Measurements from ENCODE around the gene SPATS2L. TPM values are rescaled to one million over a fixed set of nuclear protein-coding genes. Genes with fewer than 3 reads are reported as not detected.

Gene SPATS2L
- total and polyA plus RNA-seq, 2 experiments from 2014 or later: 118 to 154 TPM

DNA sequence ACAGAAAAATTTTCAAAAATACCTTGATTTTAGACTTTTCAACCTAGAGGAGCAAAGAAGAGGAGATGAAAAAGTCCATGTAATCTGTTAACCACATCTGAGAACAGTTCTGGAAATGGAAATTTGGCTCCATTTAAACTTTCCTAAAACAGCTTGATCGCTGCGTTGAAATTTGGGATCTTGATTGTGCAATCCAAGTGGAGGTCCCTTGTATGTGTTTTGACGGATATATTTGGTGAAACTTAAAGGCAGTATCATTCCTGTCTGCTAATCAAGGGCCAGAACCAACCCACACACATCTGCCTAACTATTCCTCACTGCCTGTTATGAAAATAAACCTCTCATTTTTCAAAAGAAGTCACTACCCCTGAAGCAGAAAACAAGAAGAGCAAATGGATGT is 46.6 kb downstream of the SPATS2L start (continued):
- TF ChIP-seq, protein P1, sequence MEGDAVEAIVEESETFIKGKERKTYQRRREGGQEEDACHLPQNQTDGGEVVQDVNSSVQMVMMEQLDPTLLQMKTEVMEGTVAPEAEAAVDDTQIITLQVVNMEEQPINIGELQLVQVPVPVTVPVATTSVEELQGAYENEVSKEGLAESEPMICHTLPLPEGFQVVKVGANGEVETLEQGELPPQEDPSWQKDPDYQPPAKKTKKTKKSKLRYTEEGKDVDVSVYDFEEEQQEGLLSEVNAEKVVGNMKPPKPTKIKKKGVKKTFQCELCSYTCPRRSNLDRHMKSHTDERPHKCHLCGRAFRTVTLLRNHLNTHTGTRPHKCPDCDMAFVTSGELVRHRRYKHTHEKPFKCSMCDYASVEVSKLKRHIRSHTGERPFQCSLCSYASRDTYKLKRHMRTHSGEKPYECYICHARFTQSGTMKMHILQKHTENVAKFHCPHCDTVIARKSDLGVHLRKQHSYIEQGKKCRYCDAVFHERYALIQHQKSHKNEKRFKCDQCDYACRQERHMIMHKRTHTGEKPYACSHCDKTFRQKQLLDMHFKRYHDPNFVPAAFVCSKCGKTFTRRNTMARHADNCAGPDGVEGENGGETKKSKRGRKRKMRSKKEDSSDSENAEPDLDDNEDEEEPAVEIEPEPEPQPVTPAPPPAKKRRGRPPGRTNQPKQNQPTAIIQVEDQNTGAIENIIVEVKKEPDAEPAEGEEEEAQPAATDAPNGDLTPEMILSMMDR (conservative IDR thresholded peaks at IDR 0.05; ENCODE audit: low read depth in 2 of 2): no peak
- TF ChIP-seq CREB1 (CRISPR knock-in tag; IDR thresholded peaks at IDR 0.05; ENCODE audit: low read depth): no peak

DNA sequence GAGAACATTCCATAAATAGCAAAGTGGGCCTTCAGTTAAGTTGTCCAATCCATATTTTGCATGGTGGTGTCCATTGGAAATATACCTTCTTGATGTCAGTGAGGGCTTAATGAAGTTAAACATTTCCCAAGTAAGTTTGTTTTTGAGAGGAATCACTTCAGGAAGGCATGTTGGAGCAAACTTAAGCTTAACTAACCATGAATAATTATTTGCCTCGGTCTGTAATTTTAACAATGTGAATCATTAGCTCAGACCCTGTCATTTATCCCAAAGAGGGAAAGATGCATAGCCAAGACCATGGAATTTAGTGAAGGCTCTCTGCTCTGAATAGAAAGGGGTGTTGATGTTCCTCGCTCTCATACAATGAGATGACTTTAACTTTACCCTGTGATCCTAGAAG is 47.4 kb downstream of the SPATS2L start:
- no peaks in the 10 kb centered on the region for H3K27me3 ChIP-seq (ENCODE audit: insufficient read depth)
- H3K27me3 Mint-ChIP-seq (ENCODE audit: insufficient read depth, low read depth, poor library complexity): peaks cover 3% of the 10 kb centered on the region
- H3F3A ChIP-seq (replicated peaks; ENCODE audit: low read depth): no peaks in the 10 kb centered on the region
- TF ChIP-seq EZH2 (IDR thresholded peaks at IDR 0.05; ENCODE audit: low read depth, unreplicated experiment) (no peak), JUNB (IDR thresholded peaks at IDR 0.05; ENCODE audit: unreplicated experiment) (no peak), EZH2phosphoT487 (IDR thresholded peaks at IDR 0.05; ENCODE audit: unreplicated experiment) (no peak), POLR2AphosphoS5 (IDR thresholded peaks at IDR 0.05; ENCODE audit: low read depth) (no peak)
- TF ChIP-seq, protein P2, sequence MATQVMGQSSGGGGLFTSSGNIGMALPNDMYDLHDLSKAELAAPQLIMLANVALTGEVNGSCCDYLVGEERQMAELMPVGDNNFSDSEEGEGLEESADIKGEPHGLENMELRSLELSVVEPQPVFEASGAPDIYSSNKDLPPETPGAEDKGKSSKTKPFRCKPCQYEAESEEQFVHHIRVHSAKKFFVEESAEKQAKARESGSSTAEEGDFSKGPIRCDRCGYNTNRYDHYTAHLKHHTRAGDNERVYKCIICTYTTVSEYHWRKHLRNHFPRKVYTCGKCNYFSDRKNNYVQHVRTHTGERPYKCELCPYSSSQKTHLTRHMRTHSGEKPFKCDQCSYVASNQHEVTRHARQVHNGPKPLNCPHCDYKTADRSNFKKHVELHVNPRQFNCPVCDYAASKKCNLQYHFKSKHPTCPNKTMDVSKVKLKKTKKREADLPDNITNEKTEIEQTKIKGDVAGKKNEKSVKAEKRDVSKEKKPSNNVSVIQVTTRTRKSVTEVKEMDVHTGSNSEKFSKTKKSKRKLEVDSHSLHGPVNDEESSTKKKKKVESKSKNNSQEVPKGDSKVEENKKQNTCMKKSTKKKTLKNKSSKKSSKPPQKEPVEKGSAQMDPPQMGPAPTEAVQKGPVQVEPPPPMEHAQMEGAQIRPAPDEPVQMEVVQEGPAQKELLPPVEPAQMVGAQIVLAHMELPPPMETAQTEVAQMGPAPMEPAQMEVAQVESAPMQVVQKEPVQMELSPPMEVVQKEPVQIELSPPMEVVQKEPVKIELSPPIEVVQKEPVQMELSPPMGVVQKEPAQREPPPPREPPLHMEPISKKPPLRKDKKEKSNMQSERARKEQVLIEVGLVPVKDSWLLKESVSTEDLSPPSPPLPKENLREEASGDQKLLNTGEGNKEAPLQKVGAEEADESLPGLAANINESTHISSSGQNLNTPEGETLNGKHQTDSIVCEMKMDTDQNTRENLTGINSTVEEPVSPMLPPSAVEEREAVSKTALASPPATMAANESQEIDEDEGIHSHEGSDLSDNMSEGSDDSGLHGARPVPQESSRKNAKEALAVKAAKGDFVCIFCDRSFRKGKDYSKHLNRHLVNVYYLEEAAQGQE (IDR thresholded peaks at IDR 0.05; ENCODE audit: unreplicated experiment): no peak
- TF ChIP-seq, protein P3, sequence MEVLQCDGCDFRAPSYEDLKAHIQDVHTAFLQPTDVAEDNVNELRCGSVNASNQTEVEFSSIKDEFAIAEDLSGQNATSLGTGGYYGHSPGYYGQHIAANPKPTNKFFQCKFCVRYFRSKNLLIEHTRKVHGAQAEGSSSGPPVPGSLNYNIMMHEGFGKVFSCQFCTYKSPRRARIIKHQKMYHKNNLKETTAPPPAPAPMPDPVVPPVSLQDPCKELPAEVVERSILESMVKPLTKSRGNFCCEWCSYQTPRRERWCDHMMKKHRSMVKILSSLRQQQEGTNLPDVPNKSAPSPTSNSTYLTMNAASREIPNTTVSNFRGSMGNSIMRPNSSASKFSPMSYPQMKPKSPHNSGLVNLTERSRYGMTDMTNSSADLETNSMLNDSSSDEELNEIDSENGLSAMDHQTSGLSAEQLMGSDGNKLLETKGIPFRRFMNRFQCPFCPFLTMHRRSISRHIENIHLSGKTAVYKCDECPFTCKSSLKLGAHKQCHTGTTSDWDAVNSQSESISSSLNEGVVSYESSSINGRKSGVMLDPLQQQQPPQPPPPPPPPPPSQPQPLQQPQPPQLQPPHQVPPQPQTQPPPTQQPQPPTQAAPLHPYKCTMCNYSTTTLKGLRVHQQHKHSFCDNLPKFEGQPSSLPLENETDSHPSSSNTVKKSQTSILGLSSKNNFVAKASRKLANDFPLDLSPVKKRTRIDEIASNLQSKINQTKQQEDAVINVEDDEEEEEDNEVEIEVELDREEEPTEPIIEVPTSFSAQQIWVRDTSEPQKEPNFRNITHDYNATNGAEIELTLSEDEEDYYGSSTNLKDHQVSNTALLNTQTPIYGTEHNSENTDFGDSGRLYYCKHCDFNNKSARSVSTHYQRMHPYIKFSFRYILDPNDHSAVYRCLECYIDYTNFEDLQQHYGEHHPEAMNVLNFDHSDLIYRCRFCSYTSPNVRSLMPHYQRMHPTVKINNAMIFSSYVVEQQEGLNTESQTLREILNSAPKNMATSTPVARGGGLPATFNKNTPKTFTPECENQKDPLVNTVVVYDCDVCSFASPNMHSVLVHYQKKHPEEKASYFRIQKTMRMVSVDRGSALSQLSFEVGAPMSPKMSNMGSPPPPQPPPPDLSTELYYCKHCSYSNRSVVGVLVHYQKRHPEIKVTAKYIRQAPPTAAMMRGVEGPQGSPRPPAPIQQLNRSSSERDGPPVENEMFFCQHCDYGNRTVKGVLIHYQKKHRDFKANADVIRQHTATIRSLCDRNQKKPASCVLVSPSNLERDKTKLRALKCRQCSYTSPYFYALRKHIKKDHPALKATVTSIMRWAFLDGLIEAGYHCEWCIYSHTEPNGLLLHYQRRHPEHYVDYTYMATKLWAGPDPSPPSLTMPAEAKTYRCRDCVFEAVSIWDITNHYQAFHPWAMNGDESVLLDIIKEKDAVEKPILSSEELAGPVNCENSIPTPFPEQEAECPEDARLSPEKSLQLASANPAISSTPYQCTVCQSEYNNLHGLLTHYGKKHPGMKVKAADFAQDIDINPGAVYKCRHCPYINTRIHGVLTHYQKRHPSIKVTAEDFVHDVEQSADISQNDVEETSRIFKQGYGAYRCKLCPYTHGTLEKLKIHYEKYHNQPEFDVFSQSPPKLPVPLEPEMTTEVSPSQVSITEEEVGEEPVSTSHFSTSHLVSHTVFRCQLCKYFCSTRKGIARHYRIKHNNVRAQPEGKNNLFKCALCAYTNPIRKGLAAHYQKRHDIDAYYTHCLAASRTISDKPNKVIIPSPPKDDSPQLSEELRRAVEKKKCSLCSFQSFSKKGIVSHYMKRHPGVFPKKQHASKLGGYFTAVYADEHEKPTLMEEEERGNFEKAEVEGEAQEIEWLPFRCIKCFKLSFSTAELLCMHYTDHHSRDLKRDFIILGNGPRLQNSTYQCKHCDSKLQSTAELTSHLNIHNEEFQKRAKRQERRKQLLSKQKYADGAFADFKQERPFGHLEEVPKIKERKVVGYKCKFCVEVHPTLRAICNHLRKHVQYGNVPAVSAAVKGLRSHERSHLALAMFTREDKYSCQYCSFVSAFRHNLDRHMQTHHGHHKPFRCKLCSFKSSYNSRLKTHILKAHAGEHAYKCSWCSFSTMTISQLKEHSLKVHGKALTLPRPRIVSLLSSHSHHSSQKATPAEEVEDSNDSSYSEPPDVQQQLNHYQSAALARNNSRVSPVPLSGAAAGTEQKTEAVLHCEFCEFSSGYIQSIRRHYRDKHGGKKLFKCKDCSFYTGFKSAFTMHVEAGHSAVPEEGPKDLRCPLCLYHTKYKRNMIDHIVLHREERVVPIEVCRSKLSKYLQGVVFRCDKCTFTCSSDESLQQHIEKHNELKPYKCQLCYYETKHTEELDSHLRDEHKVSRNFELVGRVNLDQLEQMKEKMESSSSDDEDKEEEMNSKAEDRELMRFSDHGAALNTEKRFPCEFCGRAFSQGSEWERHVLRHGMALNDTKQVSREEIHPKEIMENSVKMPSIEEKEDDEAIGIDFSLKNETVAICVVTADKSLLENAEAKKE (CRISPR knock-in tag; IDR thresholded peaks at IDR 0.05): no peak
- H3K9me2 ChIP-seq (ENCODE audit: insufficient read depth): no peaks in the 10 kb centered on the region
- ATAC-seq (no peak), DNase-seq (ENCODE audit: low spot score) (no peak)
- no peaks in the 10 kb centered on the region; the same call in 2 of the 3 replicates for H3K9me3 Mint-ChIP-seq
- H3K36me3 ChIP-seq (ENCODE audit: insufficient read depth): no peaks in the 10 kb centered on the region
- peak overlapping the region; percentile 80 for H3K27ac ChIP-seq (ENCODE audit: low read depth)
- peaks cover 77% of the 10 kb centered on the region for H3K4me1 Mint-ChIP-seq
- H3K27ac Mint-ChIP-seq: peak overlapping the region; percentile 54; the same call in 1 of the 2 replicates
- H3K36me3 Mint-ChIP-seq (ENCODE audit: low read depth): peaks cover 28% of the 10 kb centered on the region
- no peak overlapping the region for H3K4me2 ChIP-seq
- H3K4me3 ChIP-seq: no peak overlapping the region
- H4K20me1 ChIP-seq (replicated peaks; ENCODE audit: insufficient read depth): no peaks in the 10 kb centered on the region
- H2AFZ ChIP-seq: no peak overlapping the region
- peaks cover 98% of the 10 kb centered on the region for H3K79me2 ChIP-seq (replicated peaks; ENCODE audit: insufficient read depth)
- H3K4me3 Mint-ChIP-seq: no peak overlapping the region
- peaks cover 70% of the 10 kb centered on the region for H3K4me1 ChIP-seq (ENCODE audit: insufficient read depth)

All from GM23338 (cell line).